ENCODE data around the gene ZNG1B. TPM values are rescaled to one million over a fixed set of nuclear protein-coding genes. Genes with fewer than 3 reads are reported as not detected.

The ZNG1B gene
- total and polyA plus RNA-seq, 2 of the 13 experiments (the other 11 are each of a cell fraction or from before 2014, with no cell fraction given): 33.8 to 72.2 TPM

- TF ChIP-seq YEATS2 (CRISPR knock-in tag; IDR thresholded peaks at IDR 0.05; ENCODE audit: borderline replicate concordance) (peak; percentile 57; the same call in 1 of the 2 replicates), ZMAT5 (CRISPR knock-in tag; IDR thresholded peaks at IDR 0.05; ENCODE audit: borderline replicate concordance, low read depth) (no peak), HMGXB4 (CRISPR knock-in tag; IDR thresholded peaks at IDR 0.05; ENCODE audit: borderline replicate concordance in 1 of 2, low read depth in 1 of 2) (peak; percentile 61 to 91; a peak in 3 of 4 replicates), ZNF264 (CRISPR knock-in tag; IDR thresholded peaks at IDR 0.05) (no peak), THAP11 (CRISPR knock-in tag; IDR thresholded peaks at IDR 0.05) (peak; percentile 40; the same call in 1 of the 2 replicates), ZNF362 (CRISPR knock-in tag; IDR thresholded peaks at IDR 0.05; ENCODE audit: borderline replicate concordance) (no peak), ZBTB42 (CRISPR knock-in tag; IDR thresholded peaks at IDR 0.05) (no peak), ZNF607 (CRISPR knock-in tag; IDR thresholded peaks at IDR 0.05; ENCODE audit: borderline replicate concordance) (no peak), ZNF589 (CRISPR knock-in tag; conservative IDR thresholded peaks at IDR 0.05) (no peak), ZNF326 (CRISPR knock-in tag; IDR thresholded peaks at IDR 0.05; ENCODE audit: borderline replicate concordance) (no peak), TRAFD1 (CRISPR knock-in tag; IDR thresholded peaks at IDR 0.05; ENCODE audit: borderline replicate concordance) (no peak), MAF1 (CRISPR knock-in tag; IDR thresholded peaks at IDR 0.05; ENCODE audit: borderline replicate concordance) (no peak), SMARCE1 (IDR thresholded peaks at IDR 0.05; ENCODE audit: borderline replicate concordance) (no peak), GATAD2A (CRISPR knock-in tag; IDR thresholded peaks at IDR 0.05) (peak; percentile 47; the same call in 1 of the 2 replicates), CEBPG (CRISPR knock-in tag; IDR thresholded peaks at IDR 0.05) (peak; percentile 26; the same call in 1 of the 2 replicates)
Measured at GRCh38 chr2:113390124-113390849, 47.2 kb upstream of the ZNG1B start (continued).
